A673 (cell line): ENCODE results near the gene GPR15. TPM values are rescaled to one million over a fixed set of nuclear protein-coding genes. Genes with fewer than 3 reads are reported as not detected.

Experiments
- BruUV-seq: library from RNA; stranded (reverse); fragments of 400-500 nt; replicated peaks from 2 replicates; lab custom pipeline; 2021; lab: Mats Ljungman, UMichigan
- CTCF ChIA-PET: fragments of 300-600 bp; sonication (Branson Sonifier 250); formaldehyde crosslinking; loops from one replicate; lab custom pipeline; 2022; ENCODE audit warnings: antibody characterized with exemption; lab: Charles Lee
- POLR2A ChIA-PET: fragments of 300-600 bp; sonication (Branson Sonifier 250); formaldehyde crosslinking; loops from one replicate; lab custom pipeline; 2022; ENCODE audit warnings: antibody characterized with exemption; ENCODE audit not compliant: low non-redundant PET; lab: Charles Lee
- DNase-seq: peaks from one replicate; pipeline ENCODE4 v3.0.0-alpha.2; 2015; ENCODE audit warnings: low spot score
- H3K27ac ChIP-seq: fragments of 200-600 bp; sonication (generic); 2 replicates; pipeline ENCODE4 v1.5.1; 2016; ENCODE audit warnings: mixed run types, low read depth, mild to moderate bottlenecking, mixed read lengths, antibody characterized with exemption, low read length; ENCODE audit not compliant: poor library complexity, severe bottlenecking
- H3K27me3 ChIP-seq: fragments of 200-600 bp; sonication (generic); replicated peaks from 2 replicates; pipeline ENCODE4 v1.6.1; 2017; ENCODE audit warnings: mixed run types, low read depth, mild to moderate bottlenecking, mixed read lengths, antibody characterized with exemption, low read length; ENCODE audit not compliant: insufficient read depth, poor library complexity
- H3K36me3 ChIP-seq: fragments of 200-600 bp; sonication (generic); 2 replicates; pipeline ENCODE4 v1.6.1; 2016; ENCODE audit warnings: mixed run types, mild to moderate bottlenecking, mixed read lengths, antibody characterized with exemption, low read length; ENCODE audit not compliant: insufficient read depth, poor library complexity, severe bottlenecking
- H3K4me1 ChIP-seq: fragments of 200-600 bp; sonication (generic); 2 replicates; pipeline ENCODE4 v1.6.1; 2017; ENCODE audit warnings: mixed run types, mild to moderate bottlenecking, mixed read lengths, antibody characterized with exemption, low read length; ENCODE audit not compliant: insufficient read depth, poor library complexity, severe bottlenecking
- H3K4me3 ChIP-seq: fragments of 200-600 bp; sonication (generic); 2 replicates; pipeline ENCODE4 v1.5.1; 2016; ENCODE audit warnings: low read depth, mixed run types, mild to moderate bottlenecking, mixed read lengths, low read length; ENCODE audit not compliant: poor library complexity, severe bottlenecking
- H3K9me3 ChIP-seq: fragments of 200-600 bp; sonication (generic); 2 replicates; pipeline ENCODE4 v1.6.1; 2016; ENCODE audit warnings: mixed run types, low read depth, mild to moderate bottlenecking, mixed read lengths, antibody characterized with exemption, low read length; ENCODE audit not compliant: poor library complexity, severe bottlenecking
- EZH2 ChIP-seq: fragments of 200-600 bp; sonication (generic); IDR thresholded peaks from 2 replicates; pipeline ENCODE4 v1.6.1; 2017; ENCODE audit warnings: borderline replicate concordance, low read depth, mild to moderate bottlenecking, mixed read lengths, antibody characterized with exemption, low read length; ENCODE audit not compliant: poor library complexity, severe bottlenecking
- intact Hi-C: fragments of 100-400 bp; cut with micrococcal nuclease; formaldehyde crosslinking; loops from one replicate; pipeline ENCODE4 v1.10.0; 2022; ENCODE audit not compliant: unreplicated experiment
- total RNA-seq: library from RNA; stranded (reverse); gene quantifications from 2 replicates; pipeline ENCODE4 v1.2.3, GENCODE V29; 2021
- TF ChIP-seq, protein P1 (sequence below): fragments of 300-800, 200-600 bp; sonication (generic); conservative IDR thresholded peaks from 2 replicates; pipeline ENCODE4 v1.5.1; 2017; ENCODE audit warnings: low read depth, mild to moderate bottlenecking, antibody characterized with exemption, low read length, moderate library complexity, mixed read lengths

GPR15 gene
- total RNA-seq, 1 experiment from 2014 or later, result not detected

DNA sequence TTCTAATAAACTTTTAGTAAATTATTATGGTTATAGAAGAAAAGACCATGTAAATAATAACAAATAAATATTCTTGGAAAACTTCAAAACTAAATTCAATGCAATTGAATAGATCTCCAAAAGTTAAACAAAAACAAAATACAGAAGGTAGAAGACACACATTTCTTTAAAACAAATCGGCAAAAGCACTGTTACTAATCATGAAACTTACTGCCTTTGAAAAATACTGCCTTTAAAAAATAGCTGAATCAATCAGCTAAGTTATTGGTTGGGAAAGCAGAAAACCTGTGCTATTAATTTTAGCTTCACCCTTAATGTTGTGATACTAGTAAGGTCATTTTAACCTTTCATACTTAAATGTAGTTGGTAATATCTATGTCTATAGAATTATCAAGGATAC is 3.0 kb downstream of the GPR15 start:
- no TSS peak for BruUV-seq
- Histone ChIP-seq H3K36me3 (no peaks in the 10 kb centered on the region), H3K9me3 (no peaks in the 10 kb centered on the region), H3K27me3 (peaks cover 12% of the 10 kb centered on the region), H3K27ac (no peak overlapping the region), H3K4me3 (no peak overlapping the region), H3K4me1 (no peaks in the 10 kb centered on the region)
- TF ChIP-seq EZH2, result no peak
- TF ChIP-seq, protein P1, sequence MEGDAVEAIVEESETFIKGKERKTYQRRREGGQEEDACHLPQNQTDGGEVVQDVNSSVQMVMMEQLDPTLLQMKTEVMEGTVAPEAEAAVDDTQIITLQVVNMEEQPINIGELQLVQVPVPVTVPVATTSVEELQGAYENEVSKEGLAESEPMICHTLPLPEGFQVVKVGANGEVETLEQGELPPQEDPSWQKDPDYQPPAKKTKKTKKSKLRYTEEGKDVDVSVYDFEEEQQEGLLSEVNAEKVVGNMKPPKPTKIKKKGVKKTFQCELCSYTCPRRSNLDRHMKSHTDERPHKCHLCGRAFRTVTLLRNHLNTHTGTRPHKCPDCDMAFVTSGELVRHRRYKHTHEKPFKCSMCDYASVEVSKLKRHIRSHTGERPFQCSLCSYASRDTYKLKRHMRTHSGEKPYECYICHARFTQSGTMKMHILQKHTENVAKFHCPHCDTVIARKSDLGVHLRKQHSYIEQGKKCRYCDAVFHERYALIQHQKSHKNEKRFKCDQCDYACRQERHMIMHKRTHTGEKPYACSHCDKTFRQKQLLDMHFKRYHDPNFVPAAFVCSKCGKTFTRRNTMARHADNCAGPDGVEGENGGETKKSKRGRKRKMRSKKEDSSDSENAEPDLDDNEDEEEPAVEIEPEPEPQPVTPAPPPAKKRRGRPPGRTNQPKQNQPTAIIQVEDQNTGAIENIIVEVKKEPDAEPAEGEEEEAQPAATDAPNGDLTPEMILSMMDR, result no peak
- POLR2A ChIA-PET, result no interaction called here
- CTCF ChIA-PET, result no interaction called here
- intact Hi-C loops, result no loop called here
- DNase-seq, result no peak

DNA sequence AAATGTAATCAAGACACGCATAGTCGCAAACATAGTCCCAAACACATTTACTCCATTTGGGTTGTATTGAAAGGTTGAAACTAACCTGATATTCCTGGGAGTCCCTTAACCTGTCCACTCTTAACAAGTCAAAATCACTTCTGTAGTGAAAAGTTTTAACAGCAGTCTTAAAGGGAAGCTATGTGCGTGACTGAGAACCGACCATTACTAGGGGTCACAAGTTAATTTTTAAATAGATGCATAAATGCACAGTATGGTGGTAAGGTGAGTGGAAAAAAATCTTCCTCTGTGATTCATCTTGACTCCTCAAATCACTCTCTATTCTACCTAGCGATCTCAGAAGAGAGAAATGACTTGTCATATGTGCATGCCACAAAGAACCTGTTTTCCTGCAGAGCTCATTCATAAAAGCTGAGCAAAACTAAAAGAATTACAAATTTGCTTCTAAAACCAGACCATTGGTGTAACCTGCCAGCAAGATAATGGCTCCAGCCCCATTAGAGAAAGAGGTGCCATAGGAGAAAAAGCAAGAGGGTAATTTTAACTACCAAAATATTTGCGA is 4.8 kb downstream of the GPR15 start:
- no peak for TF ChIP-seq EZH2
- TF ChIP-seq, protein P1, result no peak
- CTCF ChIA-PET, result no interaction called here
- no peak for DNase-seq
- H3K9me3 ChIP-seq, result no peaks in the 10 kb centered on the region
- no peaks in the 10 kb centered on the region for H3K36me3 ChIP-seq
- intact Hi-C loops, result no loop called here
- H3K27ac ChIP-seq, result no peak overlapping the region
- H3K4me3 ChIP-seq, result no peak overlapping the region
- H3K27me3 ChIP-seq, result peaks cover 12% of the 10 kb centered on the region
- H3K4me1 ChIP-seq, result no peaks in the 10 kb centered on the region
- no TSS peak for BruUV-seq
- POLR2A ChIA-PET, result no interaction called here

DNA sequence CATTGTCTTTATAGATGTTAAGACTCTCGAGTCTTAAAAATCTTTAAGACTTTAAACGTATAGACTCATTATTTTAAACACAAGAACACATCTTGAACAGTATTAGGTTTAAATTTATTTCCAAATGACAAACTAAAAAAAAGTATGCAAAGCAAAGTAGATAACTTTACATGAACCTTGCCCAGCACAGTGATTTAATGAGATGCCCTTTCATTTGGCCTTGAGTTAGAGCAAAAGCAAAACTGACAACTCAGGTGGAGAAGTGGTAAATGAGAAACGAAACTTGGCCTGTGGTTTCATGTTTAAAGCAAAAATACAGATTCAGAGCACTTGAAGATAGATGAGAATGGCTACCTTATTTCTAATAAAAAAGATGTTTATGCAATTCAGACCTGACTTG is 8.6 kb downstream of the GPR15 start:
- CTCF ChIA-PET, result no interaction called here
- POLR2A ChIA-PET, result no interaction called here
- BruUV-seq, result no TSS peak
- no peak overlapping the region for H3K4me3 ChIP-seq
- no peak for TF ChIP-seq EZH2
- TF ChIP-seq, protein P1, result no peak
- no peaks in the 10 kb centered on the region for H3K9me3 ChIP-seq
- H3K4me1 ChIP-seq, result no peaks in the 10 kb centered on the region
- H3K27me3 ChIP-seq, result peaks cover 16% of the 10 kb centered on the region
- H3K27ac ChIP-seq, result no peak overlapping the region
- intact Hi-C loops, result no loop called here
- DNase-seq, result no peak
- H3K36me3 ChIP-seq, result no peaks in the 10 kb centered on the region
